Stimulated activated CD8-positive, alpha-beta memory T cell treated with anti-CD3 and anti-CD28 coated beads, Interleukin-15, amount 100 ng/mL, for 24 hours (primary cell): ENCODE results near the gene TBC1D21.
"Not testable (repeated sequence)": the region's sequence is repeated elsewhere in the genome, so short reads cannot be mapped to it uniquely, and the experiment has no call there.

Experiments
- DNase-seq: peaks from one replicate; pipeline ENCODE4 v3.0.0-alpha.2; 2020; ENCODE audit warnings: low read depth

Gene TBC1D21

DNA sequence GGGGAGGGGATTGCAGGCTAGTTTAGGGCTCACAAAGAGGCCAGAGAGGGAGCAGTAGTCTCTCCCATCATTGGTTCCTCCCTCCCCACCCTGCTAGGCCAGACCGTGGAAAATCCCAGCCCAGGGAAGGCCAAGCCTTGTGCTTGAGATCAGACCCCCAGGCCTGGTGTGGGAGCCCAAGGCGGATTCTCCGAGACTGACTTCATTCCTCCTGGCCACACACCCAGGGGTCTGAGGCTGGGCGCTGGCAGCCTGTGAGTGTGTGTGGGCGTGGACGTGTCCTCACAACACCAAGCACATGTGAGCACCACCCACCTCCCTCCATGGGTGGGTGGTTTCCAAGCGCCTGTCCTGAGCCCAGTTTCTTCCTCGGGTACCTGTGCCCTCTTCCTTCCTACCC is 57.0 kb downstream of the TBC1D21 start:
- no peak for DNase-seq

GRCh38 chr15:73930790-73931281 is 57.5 kb downstream of the TBC1D21 start:
- no peak for DNase-seq

GRCh38 chr15:73931441-73931840 is 58.1 kb downstream of the TBC1D21 start:
- no peak for DNase-seq

DNA sequence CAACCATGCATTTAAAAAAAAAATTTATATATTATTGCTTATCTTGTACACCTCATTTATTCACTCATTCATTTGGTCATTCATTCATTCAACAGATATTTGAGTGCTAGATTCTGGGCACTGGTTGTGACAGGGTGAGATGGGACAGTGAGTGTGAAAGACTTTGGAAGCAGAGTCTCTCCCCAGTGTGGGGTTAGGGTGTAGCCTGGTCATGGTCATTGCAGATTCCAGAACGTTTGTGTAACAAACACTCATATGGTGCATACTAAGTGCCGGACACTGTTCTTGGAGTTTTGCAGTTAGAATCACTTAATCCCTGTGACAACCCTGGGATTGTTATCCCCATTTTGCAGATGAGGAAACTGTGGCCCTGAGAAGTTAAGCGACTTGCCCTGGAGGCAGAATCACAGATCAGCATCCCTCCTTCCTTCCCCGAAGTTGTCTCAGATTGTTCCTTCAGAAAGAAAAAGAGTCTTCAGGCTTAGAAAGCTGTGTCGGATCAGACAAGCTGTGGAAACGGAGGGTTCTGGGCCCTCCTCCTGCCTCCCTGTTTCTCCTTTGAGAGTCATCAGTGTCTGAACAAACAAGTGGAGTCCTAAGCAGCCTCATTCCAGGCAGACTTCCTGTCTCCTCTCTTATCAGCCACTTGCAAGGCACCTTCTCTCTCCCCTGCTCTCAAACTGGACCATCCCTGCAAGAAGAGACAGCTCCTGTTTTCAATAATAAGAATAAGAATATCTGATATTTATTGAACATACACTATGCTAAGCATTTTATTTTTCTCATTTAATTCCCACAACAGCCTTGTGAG is 59.2 kb downstream of the TBC1D21 start:
- no peak for DNase-seq

DNA sequence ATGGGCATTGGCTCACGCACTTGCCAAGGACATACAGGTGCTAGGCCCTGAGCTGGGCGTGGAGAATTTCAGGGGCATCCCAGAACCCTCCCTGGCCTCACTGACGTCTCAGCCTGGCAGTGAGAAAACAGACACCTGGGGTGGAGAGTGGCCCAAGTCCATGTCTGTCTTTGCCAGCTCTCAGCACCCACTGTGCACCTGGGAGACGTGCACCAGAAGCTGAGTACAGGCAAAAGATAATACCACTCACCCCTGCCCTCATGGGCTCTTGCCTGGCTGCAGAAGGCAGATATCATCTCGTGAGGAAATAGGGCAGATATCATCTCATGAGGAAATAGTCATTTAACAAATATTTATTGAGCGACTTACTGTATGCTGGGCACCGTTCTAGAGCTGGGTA is 60.9 kb downstream of the TBC1D21 start:
- no peak for DNase-seq

DNA sequence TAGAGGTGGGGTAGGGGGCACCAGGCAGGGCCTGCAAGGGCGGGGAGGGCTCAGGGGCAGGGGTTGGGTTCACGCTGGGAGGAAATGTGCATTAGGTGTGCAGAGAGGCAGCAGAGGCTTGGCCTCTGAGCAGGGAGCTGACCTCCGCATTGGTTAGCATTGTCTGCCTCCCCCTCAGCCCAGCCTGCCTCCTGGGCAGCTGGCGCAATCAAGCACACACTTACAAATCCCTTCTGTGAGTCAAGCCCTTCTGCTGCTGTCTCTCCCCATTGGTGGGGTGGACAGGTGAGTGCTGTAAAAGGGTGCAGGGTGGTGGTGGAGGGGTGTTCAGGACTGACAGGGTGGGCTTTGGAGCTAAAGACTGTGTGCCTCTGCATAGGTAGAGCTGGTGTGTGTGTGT is 62.2 kb downstream of the TBC1D21 start:
- DNase-seq: no peak

DNA sequence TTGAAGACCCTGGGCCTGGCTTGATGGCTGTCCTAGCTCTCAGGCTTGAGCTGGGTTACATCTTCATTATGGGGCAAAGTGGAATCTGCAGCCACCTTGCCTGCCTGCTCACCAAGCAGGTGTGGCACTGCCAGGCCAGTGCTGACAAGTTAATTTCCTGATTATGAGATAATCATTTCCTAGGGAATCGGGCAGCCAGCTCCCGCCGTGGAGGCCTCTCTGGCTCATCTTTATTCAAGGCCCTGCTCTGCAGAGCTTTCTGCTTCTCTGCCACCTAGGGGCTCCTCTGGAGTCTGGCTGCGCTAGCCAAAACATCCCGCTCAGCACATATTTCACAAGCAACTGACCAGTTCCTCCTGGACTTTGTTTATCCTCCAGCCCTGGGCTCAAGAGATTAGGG is 62.8 kb downstream of the TBC1D21 start:
- no peak for DNase-seq

- DNase-seq: no peak
These were observed 63.4 kb downstream of the TBC1D21 start for GRCh38 chr15:73936588-73937290.

DNA sequence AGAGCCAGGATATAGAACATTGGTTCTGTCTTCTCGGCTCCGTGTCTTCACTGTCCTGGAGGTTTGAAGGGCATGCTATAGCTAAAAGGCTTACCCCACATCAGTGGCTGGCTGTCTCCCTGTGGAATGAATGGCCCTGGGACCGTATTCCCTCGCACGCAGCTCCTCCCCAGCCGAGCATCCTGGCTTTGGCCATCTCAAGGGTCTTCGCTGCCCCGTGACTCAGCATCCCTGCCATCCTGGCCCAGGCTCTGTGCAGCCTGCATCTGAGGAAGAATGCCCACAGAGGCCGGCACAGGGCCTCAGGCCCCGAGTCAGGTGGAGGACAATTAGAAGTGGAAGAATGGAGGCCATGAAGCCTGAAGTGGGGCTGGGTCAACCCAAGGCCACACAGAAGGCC is 63.9 kb downstream of the TBC1D21 start:
- no peak for DNase-seq

DNA sequence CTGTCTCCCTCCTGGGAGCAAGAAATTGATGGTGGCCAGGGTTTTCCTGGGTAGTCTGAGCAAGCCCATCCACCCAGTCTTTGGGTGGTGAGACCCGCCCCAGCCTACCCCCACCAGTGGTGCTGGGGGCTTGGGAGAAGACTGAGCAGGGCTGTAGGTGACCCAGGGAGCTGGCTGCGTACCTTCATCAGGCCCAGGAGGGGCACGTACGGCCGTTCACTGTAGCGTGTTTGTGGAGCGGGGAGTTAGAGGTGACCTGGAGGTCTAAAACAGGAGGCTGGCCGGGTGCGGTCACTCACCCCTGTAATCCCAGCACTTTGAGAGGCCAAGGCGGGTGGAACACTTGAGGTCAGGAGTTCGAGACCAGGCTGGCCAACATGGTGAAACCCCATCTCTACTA is 64.4 kb downstream of the TBC1D21 start:
- DNase-seq: no peak

GRCh38 chr15:73938516-73938915 is 65.2 kb downstream of the TBC1D21 start:
- DNase-seq: not testable (repeated sequence)
